Measurements from ENCODE around the gene RWDD1. TPM values are rescaled to one million over a fixed set of nuclear protein-coding genes. Genes with fewer than 3 reads are reported as not detected.
A peak's percentile ranks its signal among the peaks of the same experiment; 100 is the strongest.

Gene RWDD1
- total RNA-seq, 5 donors from 2014 or later (not counting 1 experiment from before 2014, with no cell fraction given), result 29.3 to 48.9 (median 35.8) TPM

DNA sequence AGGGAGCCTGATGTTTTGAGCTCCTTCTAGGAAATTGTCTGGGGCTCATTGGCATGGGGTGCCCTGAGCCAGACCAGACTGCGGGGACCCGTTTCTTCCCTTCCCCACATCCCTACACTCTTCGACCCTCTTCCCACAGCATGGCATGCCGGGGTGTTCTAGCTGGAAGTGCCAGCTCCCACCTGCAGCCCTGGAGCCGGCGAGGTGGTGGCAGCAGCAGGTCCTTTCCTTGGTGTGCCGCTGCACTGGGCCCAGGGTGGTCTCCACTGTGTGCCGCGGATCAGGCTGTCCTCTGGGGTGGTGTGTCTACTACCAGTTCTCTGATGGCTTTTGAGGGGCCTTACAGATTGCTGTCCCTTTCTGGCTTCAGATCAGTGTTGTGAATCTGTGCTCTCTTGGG is 7.5 kb upstream of the RWDD1 start:
- H3K4me3 ChIP-seq (ENCODE audit: control insufficient read depth in 1 of 2, extremely low read depth in 1 of 2, low read length in 1 of 2), result no peak overlapping the region
- H3K9me3 ChIP-seq, result no peaks in the 10 kb centered on the region
- no peak overlapping the region for H3K27ac ChIP-seq (ENCODE audit: low read length)
- WGBS (ENCODE audit: insufficient coverage), result 95% methylated on average over 5 of the region's 9 CpGs
- Mint-ChIP-seq H3K4me3 (peak overlapping the region in 1 of 3 donors; percentile 64), H3K36me3 (no peaks in the 10 kb centered on the region), H3K9me3 (no peaks in the 10 kb centered on the region), H3K27ac (no peak overlapping the region), H3K4me1 (peaks cover 8 to 17% (median 9%) of the 10 kb centered on the region in 3 donors), H3K27me3 (peaks cover 22 to 25% of the 10 kb centered on the region in 2 donors)
- ChIA-PET POLR2A (interaction anchor here in 1 of 2 donors (0.5 to 0.7 kb wide), 2 partner anchors 22 to 74 kb away, joined by 3 to 8 read pairs; no protein-coding TSS in a partner anchor), CTCF (interaction anchor here (0.5 to 3.4 kb wide), 16 partner anchors 9 to 432 kb away, joined by 3 to 18 read pairs (median 4); partner anchors contain the start of gene CALHM4 (in 1 of the 2))
- no peaks in the 10 kb centered on the region for H3K36me3 ChIP-seq (ENCODE audit: control insufficient read depth in 2 of 2, extremely low read depth in 1 of 2, insufficient read depth in 1 of 2, low read length in 1 of 2)
- no peak for ATAC-seq (replicated peaks in 1 of 4)
- H3K4me1 ChIP-seq (ENCODE audit: control insufficient read depth in 1 of 2, extremely low read depth in 1 of 2, insufficient read depth in 2 of 2, low read length in 2 of 2), result peaks cover 0 to 9% of the 10 kb centered on the region in 2 experiments
- H3K27me3 ChIP-seq (replicated peaks in 1 of 2; ENCODE audit: control insufficient read depth in 2 of 2, extremely low read depth in 1 of 2, insufficient read depth in 2 of 2, low read length in 1 of 2), result peaks cover 0 to 19% of the 10 kb centered on the region in 2 experiments
- DNase-seq, result no peak

DNA sequence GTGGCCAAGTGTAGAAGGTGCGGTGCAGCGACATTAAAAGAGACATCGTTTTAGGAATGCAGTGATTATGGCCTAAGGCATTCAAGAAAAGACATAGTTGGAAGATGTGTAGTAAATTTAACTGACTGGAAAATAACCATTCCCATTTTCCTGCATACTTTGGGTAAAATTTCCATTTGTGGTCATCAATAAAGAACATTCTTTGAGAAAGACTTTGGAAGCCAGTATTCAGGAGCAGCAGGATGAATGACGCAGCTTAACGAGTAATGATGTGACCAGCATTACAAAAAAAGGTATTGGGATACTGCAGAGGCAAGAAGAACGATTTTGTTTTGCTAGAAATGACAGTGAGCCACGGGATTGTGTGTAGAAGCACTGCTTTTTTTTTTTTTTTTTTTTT is 7.0 kb upstream of the RWDD1 start:
- POLR2A ChIA-PET, result interaction anchor here in 1 of 2 donors (0.5 to 0.7 kb wide), 2 partner anchors 22 to 74 kb away, joined by 3 to 8 read pairs; no protein-coding TSS in a partner anchor

DNA sequence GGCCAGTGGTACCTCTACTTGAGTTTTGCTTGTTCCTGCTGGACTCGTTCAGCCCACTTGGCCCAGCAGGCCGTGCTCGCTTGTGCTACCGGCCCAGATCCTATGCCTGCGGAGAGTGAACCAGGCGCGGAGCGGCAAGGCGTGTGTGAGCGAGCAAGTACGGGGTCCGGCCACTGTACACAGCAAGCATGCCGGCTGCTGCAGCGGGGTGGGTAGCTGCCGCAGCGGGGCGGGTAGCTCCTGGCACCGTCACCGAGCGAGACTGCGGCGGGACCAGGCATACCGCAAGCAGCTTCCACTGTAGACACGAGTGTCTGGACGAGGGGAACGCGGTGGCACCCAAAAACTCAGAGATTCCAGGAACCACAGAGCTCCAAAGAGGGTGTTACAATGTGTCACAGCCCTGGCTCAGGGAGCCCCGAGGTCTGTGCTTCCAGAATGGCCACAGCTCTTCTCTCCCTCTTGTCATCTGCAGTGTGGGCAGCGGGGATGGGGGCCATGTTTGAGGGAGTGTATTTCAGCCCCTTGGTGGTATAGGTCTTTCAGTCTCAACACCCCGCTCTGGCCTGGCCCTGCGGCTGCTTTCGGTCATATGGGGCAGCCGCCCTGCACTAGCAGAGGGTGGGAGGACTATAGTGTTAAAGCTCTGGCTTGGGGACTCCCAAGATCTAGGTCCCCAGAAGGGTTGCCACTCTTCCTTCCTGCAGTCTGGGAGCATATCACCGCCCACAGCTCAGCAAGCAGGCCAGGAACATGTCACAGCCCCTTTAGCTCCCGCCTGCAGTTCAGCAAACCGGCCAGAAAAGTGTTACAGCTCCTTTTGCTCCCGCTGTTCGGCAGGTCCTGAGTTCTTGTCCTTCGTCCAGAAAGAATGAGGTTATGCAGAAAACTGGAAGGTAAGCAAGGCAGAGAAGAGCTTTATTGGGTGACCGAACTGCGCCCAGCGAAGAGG is 6.1 kb upstream of the RWDD1 start:
- peak overlapping the region; percentile 15 to 19 for H3K4me3 ChIP-seq (ENCODE audit: control insufficient read depth in 1 of 2, extremely low read depth in 1 of 2, low read length in 1 of 2)
- H3K27me3 ChIP-seq (replicated peaks in 1 of 2; ENCODE audit: control insufficient read depth in 2 of 2, extremely low read depth in 1 of 2, insufficient read depth in 2 of 2, low read length in 1 of 2), result peaks cover 0 to 19% of the 10 kb centered on the region in 2 experiments
- H3K9me3 ChIP-seq, result no peaks in the 10 kb centered on the region
- Mint-ChIP-seq H3K4me3 (peak overlapping the region; percentile 17 to 64 (median 54)), H3K36me3 (no peaks in the 10 kb centered on the region), H3K4me1 (peaks cover 16 to 24% (median 20%) of the 10 kb centered on the region in 3 donors), H3K9me3 (no peaks in the 10 kb centered on the region), H3K27ac (no peak overlapping the region), H3K27me3 (peaks cover 22 to 25% of the 10 kb centered on the region in 2 donors)
- CTCF ChIA-PET, result interaction anchor here (0.6 to 1.0 kb wide), 6 partner anchors 32 to 329 kb away, joined by 3 read pairs; no protein-coding TSS in a partner anchor
- POLR2A ChIA-PET, result no interaction called here
- peak in 12 of 35 experiments; percentile 5 to 36 (median 10) for DNase-seq
- no peak overlapping the region for H3K27ac ChIP-seq (ENCODE audit: low read length)
- peak; percentile 51 to 82 (median 70) for ATAC-seq (replicated peaks in 1 of 4)
- WGBS (ENCODE audit: insufficient coverage), result 61% methylated on average over 39 of the region's 42 CpGs
- H3K4me1 ChIP-seq (ENCODE audit: control insufficient read depth in 1 of 2, extremely low read depth in 1 of 2, insufficient read depth in 2 of 2, low read length in 2 of 2), result peaks cover 7 to 9% of the 10 kb centered on the region in 2 experiments
- no peaks in the 10 kb centered on the region for H3K36me3 ChIP-seq (ENCODE audit: control insufficient read depth in 2 of 2, extremely low read depth in 1 of 2, insufficient read depth in 1 of 2, low read length in 1 of 2)

More for the DNA sequence above, 7.0 kb upstream of the RWDD1 start:
- Histone ChIP-seq H3K36me3 (ENCODE audit: control insufficient read depth in 2 of 2, extremely low read depth in 1 of 2, insufficient read depth in 1 of 2, low read length in 1 of 2) (no peaks in the 10 kb centered on the region), H3K4me1 (ENCODE audit: control insufficient read depth in 1 of 2, extremely low read depth in 1 of 2, insufficient read depth in 2 of 2, low read length in 2 of 2) (peaks cover under 1 to 9% of the 10 kb centered on the region in 2 experiments), H3K27me3 (replicated peaks in 1 of 2; ENCODE audit: control insufficient read depth in 2 of 2, extremely low read depth in 1 of 2, insufficient read depth in 2 of 2, low read length in 1 of 2) (peaks cover 0 to 19% of the 10 kb centered on the region in 2 experiments), H3K9me3 (no peaks in the 10 kb centered on the region), H3K4me3 (ENCODE audit: control insufficient read depth in 1 of 2, extremely low read depth in 1 of 2, low read length in 1 of 2) (no peak overlapping the region), H3K27ac (ENCODE audit: low read length) (no peak overlapping the region)
- CTCF ChIA-PET, result interaction anchor here (0.5 to 1.7 kb wide), 5 partner anchors 11 to 433 kb away, joined by 3 to 6 read pairs (median 5); partner anchors contain the start of gene CALHM4 (in 1 of the 2)
- Mint-ChIP-seq H3K4me1 (peaks cover 11 to 17% (median 13%) of the 10 kb centered on the region in 3 donors), H3K36me3 (no peaks in the 10 kb centered on the region), H3K27ac (no peak overlapping the region), H3K27me3 (peaks cover 22 to 25% of the 10 kb centered on the region in 2 donors), H3K4me3 (peak overlapping the region in 2 of 3 donors; percentile 1 to 64), H3K9me3 (no peaks in the 10 kb centered on the region)
- DNase-seq, result no peak
- 70% methylated on average over 4 of the region's 7 CpGs for WGBS (ENCODE audit: insufficient coverage)
- no peak for ATAC-seq (replicated peaks in 1 of 4)

DNA sequence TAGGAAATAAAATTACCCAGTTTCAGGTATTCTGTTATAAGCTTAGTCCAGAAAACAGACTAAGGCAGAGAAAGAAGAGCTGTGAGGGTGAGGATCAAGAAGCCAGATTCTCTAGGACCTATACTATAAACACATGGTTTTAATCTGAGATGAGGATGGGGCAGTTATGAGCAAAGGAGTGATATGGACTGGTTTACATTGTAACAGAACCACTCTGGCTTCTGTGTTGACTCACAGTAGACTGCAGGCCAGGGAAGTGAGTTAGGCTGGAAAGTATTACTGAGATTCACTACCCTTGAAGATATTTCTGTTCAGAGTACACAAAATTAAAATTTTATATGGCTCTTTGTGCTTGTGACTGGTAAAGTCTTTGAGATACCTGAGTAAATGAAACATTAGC is 3.2 kb upstream of the RWDD1 start:
- POLR2A ChIA-PET, result no interaction called here
- Mint-ChIP-seq H3K4me1 (peaks cover 34 to 46% (median 36%) of the 10 kb centered on the region in 3 donors), H3K27me3 (peaks cover 12% of the 10 kb centered on the region in 2 donors), H3K4me3 (no peak overlapping the region), H3K9me3 (no peaks in the 10 kb centered on the region), H3K27ac (no peak overlapping the region), H3K36me3 (no peaks in the 10 kb centered on the region)
- Histone ChIP-seq H3K27me3 (replicated peaks in 1 of 2; ENCODE audit: control insufficient read depth in 2 of 2, extremely low read depth in 1 of 2, insufficient read depth in 2 of 2, low read length in 1 of 2) (peaks cover 0 to 19% of the 10 kb centered on the region in 2 experiments), H3K36me3 (ENCODE audit: control insufficient read depth in 2 of 2, extremely low read depth in 1 of 2, insufficient read depth in 1 of 2, low read length in 1 of 2) (no peaks in the 10 kb centered on the region), H3K9me3 (no peaks in the 10 kb centered on the region), H3K27ac (ENCODE audit: low read length) (no peak overlapping the region), H3K4me1 (ENCODE audit: control insufficient read depth in 1 of 2, extremely low read depth in 1 of 2, insufficient read depth in 2 of 2, low read length in 2 of 2) (peaks cover 17 to 23% of the 10 kb centered on the region in 2 experiments), H3K4me3 (ENCODE audit: control insufficient read depth in 1 of 2, extremely low read depth in 1 of 2, low read length in 1 of 2) (no peak overlapping the region)
- no peak for ATAC-seq (replicated peaks in 1 of 4)
- DNase-seq, result no peak
- CTCF ChIA-PET, result interaction anchor here (0.5 to 1.9 kb wide), 2 partner anchors 33 to 305 kb away, joined by 4 to 6 read pairs; no protein-coding TSS in a partner anchor

DNA sequence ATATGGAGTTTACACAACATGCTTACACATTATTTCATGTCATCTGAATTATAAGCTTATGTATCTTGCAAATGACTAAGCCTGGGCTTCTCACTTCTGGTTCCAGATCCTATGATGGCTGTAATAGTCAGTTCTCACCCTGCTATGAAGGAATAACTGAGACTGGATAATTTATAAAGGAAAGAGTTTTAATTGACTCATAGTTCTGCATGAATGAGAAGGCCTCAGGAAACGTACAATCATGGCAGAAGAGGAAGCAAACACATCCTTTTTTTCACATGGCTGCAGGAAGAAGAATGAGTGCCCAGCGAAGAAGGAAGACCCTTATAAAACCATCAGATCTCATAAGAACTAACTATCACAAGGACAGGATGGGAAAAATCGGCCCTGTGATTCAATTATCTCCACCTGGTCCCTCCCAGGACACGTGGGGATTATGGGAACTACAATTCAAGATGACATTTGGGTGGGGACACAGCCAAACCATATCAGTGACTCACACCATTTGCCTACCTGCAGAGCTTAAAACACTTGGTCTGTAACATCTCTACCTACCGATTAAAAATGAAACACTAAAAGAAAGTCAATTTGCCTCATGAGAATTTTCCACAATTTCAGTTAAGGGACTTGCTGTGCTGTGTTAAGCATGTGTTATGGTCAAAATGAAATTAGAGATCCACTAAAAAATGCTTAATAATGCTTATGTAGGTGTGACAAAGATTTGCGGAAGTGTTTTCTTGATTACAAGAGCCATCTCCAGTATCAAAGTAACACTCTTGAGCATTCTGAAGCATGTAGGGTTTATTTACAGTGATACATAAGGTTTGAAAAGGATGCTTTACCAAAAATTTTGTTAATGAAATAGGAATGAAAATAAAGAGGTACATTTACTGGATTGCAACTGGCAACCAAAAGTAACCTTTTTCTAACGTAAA is 2.2 kb upstream of the RWDD1 start:
- Mint-ChIP-seq H3K27ac (no peak overlapping the region), H3K9me3 (no peaks in the 10 kb centered on the region), H3K36me3 (peaks cover 1% of the 10 kb centered on the region), H3K4me1 (peaks cover 44 to 54% (median 45%) of the 10 kb centered on the region in 3 donors), H3K27me3 (peaks cover 5 to 9% of the 10 kb centered on the region in 2 donors), H3K4me3 (peak overlapping the region in 1 of 3 donors; percentile 22)
- POLR2A ChIA-PET, result interaction anchor here in 1 of 2 donors (3.6 kb wide), 1 partner anchor 289 kb away, joined by 21 read pairs; the partner anchor contains the start of gene TSPYL1
- no CpG with 5 or more reads among the region's 7 CpGs for WGBS (ENCODE audit: insufficient coverage)
- Histone ChIP-seq H3K4me1 (ENCODE audit: control insufficient read depth in 1 of 2, extremely low read depth in 1 of 2, insufficient read depth in 2 of 2, low read length in 2 of 2) (peaks cover 17 to 25% of the 10 kb centered on the region in 2 experiments), H3K27me3 (replicated peaks in 1 of 2; ENCODE audit: control insufficient read depth in 2 of 2, extremely low read depth in 1 of 2, insufficient read depth in 2 of 2, low read length in 1 of 2) (peaks cover 0 to 14% of the 10 kb centered on the region in 2 experiments), H3K9me3 (no peaks in the 10 kb centered on the region), H3K27ac (ENCODE audit: low read length) (no peak overlapping the region), H3K4me3 (ENCODE audit: control insufficient read depth in 1 of 2, extremely low read depth in 1 of 2, low read length in 1 of 2) (no peak overlapping the region), H3K36me3 (ENCODE audit: control insufficient read depth in 2 of 2, extremely low read depth in 1 of 2, insufficient read depth in 1 of 2, low read length in 1 of 2) (no peaks in the 10 kb centered on the region)
- DNase-seq (no peak), ATAC-seq (replicated peaks in 1 of 4) (no peak)
- CTCF ChIA-PET, result interaction anchor here (0.6 to 1.9 kb wide), 5 partner anchors 9 to 282 kb away, joined by 3 to 7 read pairs (median 3); no protein-coding TSS in a partner anchor

Data from T-cell (primary cell).